HEK293 (cell line): Measurements from ENCODE around the gene RAB11B.

Experiments
- CTCF ChIA-PET: fragments of 350-600 bp; formaldehyde crosslinking; extraction: SDS; loops from one replicate; lab custom pipeline; 2021; ENCODE audit warnings: antibody characterized with exemption; lab: Yijun Ruan, JAX
- POLR2A ChIA-PET: fragments of 300-600 bp; formaldehyde crosslinking; extraction: SDS; loops from one replicate; lab custom pipeline; 2020; ENCODE audit warnings: antibody characterized with exemption, inconsistent platforms; lab: Yijun Ruan, JAX
- H3K27ac ChIP-seq: fragments of 200-500 bp; sonication (Bioruptor generic); 2 replicates; pipeline ENCODE4 v1.5.1; 2014; ENCODE audit warnings: low read depth, low read length, control low read depth, inconsistent platforms; ENCODE audit errors: extremely low read depth
- H3K36me3 ChIP-seq, 2 experiments: fragments of 200-500 bp in 1 of 2; sonication (Bioruptor generic) in 1 of 2; 1 replicate in 1 of 2; 2 replicates in 1 of 2; pipeline ENCODE4 v1.5.1; 2014 to 2017; ENCODE audit warnings: inconsistent platforms in 2 of 2, low read length in 2 of 2; ENCODE audit not compliant: control insufficient read depth in 2 of 2, insufficient read depth in 1 of 2
- H3K4me1 ChIP-seq: fragments of 200-500 bp; sonication (Bioruptor generic); 2 replicates; pipeline ENCODE4 v1.5.1; 2014; ENCODE audit warnings: mild to moderate bottlenecking, low read length, inconsistent platforms; ENCODE audit not compliant: control insufficient read depth, insufficient read depth
- H3K4me3 ChIP-seq: 2 replicates; pipeline ENCODE4 v1.5.1; 2011; ENCODE audit warnings: low read depth, mild to moderate bottlenecking, control low read depth, low read length, moderate library complexity
- H3K9me3 ChIP-seq: fragments of 200-500 bp; sonication (Bioruptor generic); 2 replicates; pipeline ENCODE4 v1.5.1; 2014; ENCODE audit warnings: low read depth, low read length, inconsistent platforms; ENCODE audit not compliant: control insufficient read depth, insufficient read depth
- EGR2 ChIP-seq: fragments of 450-650 bp; formaldehyde crosslinking; IDR thresholded peaks from 2 replicates; pipeline ENCODE4 v1.5.1; 2016; ENCODE audit warnings: low read depth, missing biosample characterization, missing genetic modification characterization
- GLIS2 ChIP-seq: fragments of 450-650 bp; formaldehyde crosslinking; IDR thresholded peaks from 2 replicates; pipeline ENCODE4 v1.5.1; 2016; ENCODE audit warnings: missing biosample characterization, missing genetic modification characterization
- KLF10 ChIP-seq: fragments of 450-650 bp; IDR thresholded peaks from 2 replicates; pipeline ENCODE4 v1.5.1; 2018; ENCODE audit warnings: missing biosample characterization, mild to moderate bottlenecking, missing genetic modification characterization
- SCRT2 ChIP-seq: fragments of 450-650 bp; formaldehyde crosslinking; IDR thresholded peaks from 2 replicates; pipeline ENCODE4 v1.5.1; 2016; ENCODE audit warnings: missing biosample characterization, missing genetic modification characterization
- ZNF112 ChIP-seq: fragments of 450-650 bp; formaldehyde crosslinking; IDR thresholded peaks from 2 replicates; pipeline ENCODE4 v1.5.0; 2017; ENCODE audit warnings: missing biosample characterization, missing genetic modification characterization
- ZNF155 ChIP-seq: fragments of 450-650 bp; formaldehyde crosslinking; IDR thresholded peaks from 2 replicates; pipeline ENCODE4 v1.5.1; 2016; ENCODE audit warnings: missing biosample characterization, missing genetic modification characterization
- ZNF2 ChIP-seq: fragments of 450-650 bp; formaldehyde crosslinking; IDR thresholded peaks from 2 replicates; pipeline ENCODE4 v1.5.1; 2016; ENCODE audit warnings: missing biosample characterization, missing genetic modification characterization
- ZNF266 ChIP-seq: fragments of 450-650 bp; formaldehyde crosslinking; IDR thresholded peaks from 2 replicates; pipeline ENCODE4 v1.5.1; 2016; ENCODE audit warnings: missing biosample characterization, missing genetic modification characterization, low read depth
- ZNF274 ChIP-seq, 2 experiments: fragments of 200-500 bp in 1 of 2; fragments of 450-650 bp in 1 of 2; sonication (Bioruptor generic) in 1 of 2; formaldehyde crosslinking in 1 of 2; IDR thresholded peaks; 2 replicates each; pipeline versions ENCODE4 v1.5.1 to v1.6.1; 2014 to 2016; ENCODE audit warnings: borderline replicate concordance in 1 of 2, inconsistent platforms in 1 of 2, low read length in 1 of 2, missing biosample characterization in 1 of 2, missing genetic modification characterization in 1 of 2
- ZNF311 ChIP-seq: fragments of 450-650 bp; formaldehyde crosslinking; IDR thresholded peaks from 2 replicates; pipeline ENCODE4 v1.5.1; 2017; ENCODE audit warnings: missing biosample characterization, missing genetic modification characterization, borderline replicate concordance
- ZNF354C ChIP-seq: fragments of 450-650 bp; formaldehyde crosslinking; IDR thresholded peaks from 2 replicates; pipeline ENCODE4 v1.5.1; 2016; ENCODE audit warnings: missing biosample characterization, missing genetic modification characterization, low read depth, borderline replicate concordance
- ZNF416 ChIP-seq: fragments of 450-650 bp; formaldehyde crosslinking; IDR thresholded peaks from 2 replicates; pipeline ENCODE4 v1.5.1; 2016; ENCODE audit warnings: missing biosample characterization, missing genetic modification characterization
- ZNF571 ChIP-seq: fragments of 450-650 bp; formaldehyde crosslinking; IDR thresholded peaks from 2 replicates; pipeline ENCODE4 v1.5.0; 2017; ENCODE audit warnings: missing biosample characterization, missing genetic modification characterization
- ZNF600 ChIP-seq: fragments of 450-650 bp; formaldehyde crosslinking; IDR thresholded peaks from 2 replicates; pipeline ENCODE4 v1.5.1; 2016; ENCODE audit warnings: missing biosample characterization, missing genetic modification characterization
- ZNF626 ChIP-seq: fragments of 450-650 bp; sonication (Bioruptor Pico); formaldehyde crosslinking; IDR thresholded peaks from 2 replicates; pipeline ENCODE4 v1.5.1; 2018; ENCODE audit warnings: missing biosample characterization, missing genetic modification characterization, inconsistent platforms
- ZNF747 ChIP-seq: fragments of 450-650 bp; formaldehyde crosslinking; IDR thresholded peaks from 2 replicates; pipeline ENCODE4 v1.5.1; 2016; ENCODE audit warnings: missing biosample characterization, missing genetic modification characterization
- ZNF792 ChIP-seq: fragments of 450-650 bp; formaldehyde crosslinking; IDR thresholded peaks from 2 replicates; pipeline ENCODE4 v1.5.1; 2016; ENCODE audit warnings: missing biosample characterization, missing genetic modification characterization
- ZSCAN23 ChIP-seq: fragments of 450-650 bp; formaldehyde crosslinking; IDR thresholded peaks from 2 replicates; pipeline ENCODE4 v1.5.1; 2016; ENCODE audit warnings: missing biosample characterization, missing genetic modification characterization
- TF ChIP-seq, protein P1 (sequence below): fragments of 450-650 bp; formaldehyde crosslinking; IDR thresholded peaks from 2 replicates; pipeline ENCODE4 v1.5.1; 2016; ENCODE audit warnings: missing biosample characterization, missing genetic modification characterization
- TF ChIP-seq, protein P2 (sequence below): fragments of 450-650 bp; IDR thresholded peaks from 2 replicates; pipeline ENCODE4 v1.5.1; 2018; ENCODE audit warnings: missing biosample characterization, missing genetic modification characterization
- TF ChIP-seq, protein P3 (sequence below): fragments of 450-650 bp; formaldehyde crosslinking; IDR thresholded peaks from 2 replicates; pipeline ENCODE4 v1.5.1; 2016; ENCODE audit warnings: missing biosample characterization, missing genetic modification characterization
- TF ChIP-seq, protein P4 (sequence below): fragments of 450-650 bp; IDR thresholded peaks from 2 replicates; pipeline ENCODE4 v1.5.1; 2018; ENCODE audit warnings: missing biosample characterization, mild to moderate bottlenecking, missing genetic modification characterization
- TF ChIP-seq, protein P5 (sequence below): fragments of 450-650 bp; formaldehyde crosslinking; IDR thresholded peaks from 2 replicates; pipeline ENCODE4 v1.5.1; 2016; ENCODE audit warnings: missing biosample characterization, missing genetic modification characterization
- TF ChIP-seq, protein P6 (sequence below): fragments of 450-650 bp; formaldehyde crosslinking; IDR thresholded peaks from 2 replicates; pipeline ENCODE4 v1.5.1; 2017; ENCODE audit warnings: missing biosample characterization, missing genetic modification characterization
- TF ChIP-seq, protein P7 (sequence below): fragments of 450-650 bp; formaldehyde crosslinking; IDR thresholded peaks from 2 replicates; pipeline ENCODE4 v1.5.1; 2017; ENCODE audit warnings: missing biosample characterization, missing genetic modification characterization

RAB11B gene

DNA sequence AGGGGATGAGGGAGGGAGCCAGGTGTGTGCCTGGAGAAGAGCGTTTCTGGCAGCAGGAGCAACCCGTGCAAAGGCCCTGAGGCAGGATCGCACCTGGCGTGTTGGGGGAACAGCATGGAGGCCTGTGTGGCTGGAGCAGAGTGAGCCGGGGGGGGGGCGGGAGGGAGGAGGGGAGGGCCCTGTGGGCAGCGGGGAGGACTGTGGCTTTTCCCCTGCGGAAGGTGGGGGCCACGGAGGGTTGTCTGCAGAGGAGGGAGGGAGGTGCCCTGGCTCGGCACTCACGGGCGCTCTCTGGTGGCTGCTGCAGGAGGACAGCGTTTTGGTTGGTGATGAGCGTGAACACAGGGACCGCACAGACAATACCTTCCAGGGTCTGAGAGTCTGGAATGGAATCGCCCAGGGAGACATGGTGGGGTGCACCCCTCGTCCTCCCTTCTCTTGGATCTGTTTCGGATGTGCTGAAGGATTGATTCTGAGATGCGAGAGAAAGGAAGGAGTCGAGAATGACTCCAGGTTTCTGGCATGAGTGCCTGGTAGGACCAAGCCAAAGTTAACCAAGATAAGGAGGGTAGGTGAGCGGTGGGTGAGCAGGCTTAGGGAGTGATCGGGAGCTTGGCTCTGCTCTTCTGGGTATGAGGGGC, 6.5 kb downstream of the RAB11B start (continued):
- TF ChIP-seq, protein P1, sequence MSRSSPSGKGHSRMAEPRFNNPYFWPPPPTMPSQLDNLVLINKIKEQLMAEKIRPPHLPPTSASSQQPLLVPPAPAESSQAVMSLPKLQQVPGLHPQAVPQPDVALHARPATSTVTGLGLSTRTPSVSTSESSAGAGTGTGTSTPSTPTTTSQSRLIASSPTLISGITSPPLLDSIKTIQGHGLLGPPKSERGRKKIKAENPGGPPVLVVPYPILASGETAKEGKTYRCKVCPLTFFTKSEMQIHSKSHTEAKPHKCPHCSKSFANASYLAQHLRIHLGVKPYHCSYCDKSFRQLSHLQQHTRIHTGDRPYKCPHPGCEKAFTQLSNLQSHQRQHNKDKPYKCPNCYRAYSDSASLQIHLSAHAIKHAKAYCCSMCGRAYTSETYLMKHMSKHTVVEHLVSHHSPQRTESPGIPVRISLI (tag by site-specific recombination), result no peak
- TF ChIP-seq ZNF571 (tag by site-specific recombination) (no peak), KLF10 (tag by site-specific recombination) (no peak), ZNF155 (tag by site-specific recombination) (no peak), ZNF354C (tag by site-specific recombination) (no peak), ZNF792 (tag by site-specific recombination) (no peak), ZNF416 (tag by site-specific recombination) (no peak), ZNF600 (0 out of 2 replicates have a peak, but pooled peaks have one; percentile 33), GLIS2 (tag by site-specific recombination) (0 out of 2 replicates have a peak, but pooled peaks have one; percentile 18), ZSCAN23 (tag by site-specific recombination) (no peak), ZNF311 (tag by site-specific recombination) (no peak)
- TF ChIP-seq, protein P2, sequence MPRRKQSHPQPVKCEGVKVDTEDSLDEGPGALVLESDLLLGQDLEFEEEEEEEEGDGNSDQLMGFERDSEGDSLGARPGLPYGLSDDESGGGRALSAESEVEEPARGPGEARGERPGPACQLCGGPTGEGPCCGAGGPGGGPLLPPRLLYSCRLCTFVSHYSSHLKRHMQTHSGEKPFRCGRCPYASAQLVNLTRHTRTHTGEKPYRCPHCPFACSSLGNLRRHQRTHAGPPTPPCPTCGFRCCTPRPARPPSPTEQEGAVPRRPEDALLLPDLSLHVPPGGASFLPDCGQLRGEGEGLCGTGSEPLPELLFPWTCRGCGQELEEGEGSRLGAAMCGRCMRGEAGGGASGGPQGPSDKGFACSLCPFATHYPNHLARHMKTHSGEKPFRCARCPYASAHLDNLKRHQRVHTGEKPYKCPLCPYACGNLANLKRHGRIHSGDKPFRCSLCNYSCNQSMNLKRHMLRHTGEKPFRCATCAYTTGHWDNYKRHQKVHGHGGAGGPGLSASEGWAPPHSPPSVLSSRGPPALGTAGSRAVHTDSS (tag by site-specific recombination), result no peak

DNA sequence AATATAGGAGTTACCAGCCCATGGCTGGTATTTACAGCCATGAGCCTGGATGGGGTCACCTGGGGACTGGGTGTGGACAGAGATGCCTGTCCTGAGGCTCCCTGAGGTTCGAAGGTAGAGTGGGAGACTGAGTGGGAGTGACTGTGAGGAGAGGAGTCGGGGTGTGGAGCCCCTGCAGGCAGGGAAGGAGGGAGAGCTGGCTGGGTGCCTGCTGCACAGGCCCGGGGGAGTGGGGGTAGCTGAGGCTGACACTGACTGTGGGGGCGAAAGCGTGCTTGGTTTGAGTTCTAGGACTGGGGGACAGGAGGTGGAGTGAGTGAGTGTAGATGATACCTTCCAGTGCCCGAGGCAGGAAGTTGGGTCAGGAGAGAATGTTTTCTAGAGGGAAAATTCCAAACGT, 7.1 kb downstream of the RAB11B start:
- ChIA-PET CTCF (interaction anchor here (0.7 to 4.8 kb wide), 7 partner anchors 12 to 68 kb away, joined by 3 to 87 read pairs (median 4); partner anchors contain the start of gene MARCHF2), POLR2A (interaction anchor here (0.9 to 1.0 kb wide), 2 partner anchors 40 to 47 kb away, joined by 3 read pairs; no protein-coding TSS in a partner anchor)
- Histone ChIP-seq H3K9me3 (no peaks in the 10 kb centered on the region), H3K36me3 (peaks cover 0 to 17% of the 10 kb centered on the region in 2 experiments; a peak in 2 of 3 replicates), H3K4me1 (no peaks in the 10 kb centered on the region), H3K4me3 (no peak overlapping the region), H3K27ac (no peak overlapping the region)
- TF ChIP-seq ZNF311 (tag by site-specific recombination) (no peak), ZNF274 (IDR thresholded peaks at IDR 0.05; ENCODE audit: low read length) (no peak), ZNF274 (tag by site-specific recombination; IDR thresholded peaks at IDR 0.05; ENCODE audit: borderline replicate concordance) (no peak), ZNF266 (tag by site-specific recombination) (no peak), ZNF112 (tag by site-specific recombination) (no peak), EGR2 (peak; percentile 99), SCRT2 (tag by site-specific recombination) (no peak), ZNF626 (tag by site-specific recombination) (no peak), ZNF747 (tag by site-specific recombination) (no peak), ZNF2 (no peak)
- TF ChIP-seq, protein P3, sequence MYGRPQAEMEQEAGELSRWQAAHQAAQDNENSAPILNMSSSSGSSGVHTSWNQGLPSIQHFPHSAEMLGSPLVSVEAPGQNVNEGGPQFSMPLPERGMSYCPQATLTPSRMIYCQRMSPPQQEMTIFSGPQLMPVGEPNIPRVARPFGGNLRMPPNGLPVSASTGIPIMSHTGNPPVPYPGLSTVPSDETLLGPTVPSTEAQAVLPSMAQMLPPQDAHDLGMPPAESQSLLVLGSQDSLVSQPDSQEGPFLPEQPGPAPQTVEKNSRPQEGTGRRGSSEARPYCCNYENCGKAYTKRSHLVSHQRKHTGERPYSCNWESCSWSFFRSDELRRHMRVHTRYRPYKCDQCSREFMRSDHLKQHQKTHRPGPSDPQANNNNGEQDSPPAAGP (tag by site-specific recombination), result no peak
- TF ChIP-seq, protein P4, sequence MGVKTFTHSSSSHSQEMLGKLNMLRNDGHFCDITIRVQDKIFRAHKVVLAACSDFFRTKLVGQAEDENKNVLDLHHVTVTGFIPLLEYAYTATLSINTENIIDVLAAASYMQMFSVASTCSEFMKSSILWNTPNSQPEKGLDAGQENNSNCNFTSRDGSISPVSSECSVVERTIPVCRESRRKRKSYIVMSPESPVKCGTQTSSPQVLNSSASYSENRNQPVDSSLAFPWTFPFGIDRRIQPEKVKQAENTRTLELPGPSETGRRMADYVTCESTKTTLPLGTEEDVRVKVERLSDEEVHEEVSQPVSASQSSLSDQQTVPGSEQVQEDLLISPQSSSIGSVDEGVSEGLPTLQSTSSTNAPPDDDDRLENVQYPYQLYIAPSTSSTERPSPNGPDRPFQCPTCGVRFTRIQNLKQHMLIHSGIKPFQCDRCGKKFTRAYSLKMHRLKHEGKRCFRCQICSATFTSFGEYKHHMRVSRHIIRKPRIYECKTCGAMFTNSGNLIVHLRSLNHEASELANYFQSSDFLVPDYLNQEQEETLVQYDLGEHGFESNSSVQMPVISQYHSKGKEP (tag by site-specific recombination), result no peak
- TF ChIP-seq, protein P5, sequence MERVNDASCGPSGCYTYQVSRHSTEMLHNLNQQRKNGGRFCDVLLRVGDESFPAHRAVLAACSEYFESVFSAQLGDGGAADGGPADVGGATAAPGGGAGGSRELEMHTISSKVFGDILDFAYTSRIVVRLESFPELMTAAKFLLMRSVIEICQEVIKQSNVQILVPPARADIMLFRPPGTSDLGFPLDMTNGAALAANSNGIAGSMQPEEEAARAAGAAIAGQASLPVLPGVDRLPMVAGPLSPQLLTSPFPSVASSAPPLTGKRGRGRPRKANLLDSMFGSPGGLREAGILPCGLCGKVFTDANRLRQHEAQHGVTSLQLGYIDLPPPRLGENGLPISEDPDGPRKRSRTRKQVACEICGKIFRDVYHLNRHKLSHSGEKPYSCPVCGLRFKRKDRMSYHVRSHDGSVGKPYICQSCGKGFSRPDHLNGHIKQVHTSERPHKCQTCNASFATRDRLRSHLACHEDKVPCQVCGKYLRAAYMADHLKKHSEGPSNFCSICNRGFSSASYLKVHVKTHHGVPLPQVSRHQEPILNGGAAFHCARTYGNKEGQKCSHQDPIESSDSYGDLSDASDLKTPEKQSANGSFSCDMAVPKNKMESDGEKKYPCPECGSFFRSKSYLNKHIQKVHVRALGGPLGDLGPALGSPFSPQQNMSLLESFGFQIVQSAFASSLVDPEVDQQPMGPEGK (tag by site-specific recombination), result no peak
- TF ChIP-seq, protein P6, sequence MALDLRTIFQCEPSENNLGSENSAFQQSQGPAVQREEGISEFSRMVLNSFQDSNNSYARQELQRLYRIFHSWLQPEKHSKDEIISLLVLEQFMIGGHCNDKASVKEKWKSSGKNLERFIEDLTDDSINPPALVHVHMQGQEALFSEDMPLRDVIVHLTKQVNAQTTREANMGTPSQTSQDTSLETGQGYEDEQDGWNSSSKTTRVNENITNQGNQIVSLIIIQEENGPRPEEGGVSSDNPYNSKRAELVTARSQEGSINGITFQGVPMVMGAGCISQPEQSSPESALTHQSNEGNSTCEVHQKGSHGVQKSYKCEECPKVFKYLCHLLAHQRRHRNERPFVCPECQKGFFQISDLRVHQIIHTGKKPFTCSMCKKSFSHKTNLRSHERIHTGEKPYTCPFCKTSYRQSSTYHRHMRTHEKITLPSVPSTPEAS (tag by site-specific recombination), result no peak
- TF ChIP-seq, protein P7, sequence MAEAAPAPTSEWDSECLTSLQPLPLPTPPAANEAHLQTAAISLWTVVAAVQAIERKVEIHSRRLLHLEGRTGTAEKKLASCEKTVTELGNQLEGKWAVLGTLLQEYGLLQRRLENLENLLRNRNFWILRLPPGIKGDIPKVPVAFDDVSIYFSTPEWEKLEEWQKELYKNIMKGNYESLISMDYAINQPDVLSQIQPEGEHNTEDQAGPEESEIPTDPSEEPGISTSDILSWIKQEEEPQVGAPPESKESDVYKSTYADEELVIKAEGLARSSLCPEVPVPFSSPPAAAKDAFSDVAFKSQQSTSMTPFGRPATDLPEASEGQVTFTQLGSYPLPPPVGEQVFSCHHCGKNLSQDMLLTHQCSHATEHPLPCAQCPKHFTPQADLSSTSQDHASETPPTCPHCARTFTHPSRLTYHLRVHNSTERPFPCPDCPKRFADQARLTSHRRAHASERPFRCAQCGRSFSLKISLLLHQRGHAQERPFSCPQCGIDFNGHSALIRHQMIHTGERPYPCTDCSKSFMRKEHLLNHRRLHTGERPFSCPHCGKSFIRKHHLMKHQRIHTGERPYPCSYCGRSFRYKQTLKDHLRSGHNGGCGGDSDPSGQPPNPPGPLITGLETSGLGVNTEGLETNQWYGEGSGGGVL (tag by site-specific recombination), result peak; percentile 70
